Activated CD8-positive, alpha-beta memory T cell treated with anti-CD3 and anti-CD28 coated beads, Interleukin-2, amount 50 U/mL, for 48 hours (primary cell): ENCODE results near the gene JPH3.

ENCODE experiments used
- DNase-seq: peaks from one replicate; pipeline ENCODE4 v3.0.0-alpha.2; 2020

The JPH3 gene

DNA sequence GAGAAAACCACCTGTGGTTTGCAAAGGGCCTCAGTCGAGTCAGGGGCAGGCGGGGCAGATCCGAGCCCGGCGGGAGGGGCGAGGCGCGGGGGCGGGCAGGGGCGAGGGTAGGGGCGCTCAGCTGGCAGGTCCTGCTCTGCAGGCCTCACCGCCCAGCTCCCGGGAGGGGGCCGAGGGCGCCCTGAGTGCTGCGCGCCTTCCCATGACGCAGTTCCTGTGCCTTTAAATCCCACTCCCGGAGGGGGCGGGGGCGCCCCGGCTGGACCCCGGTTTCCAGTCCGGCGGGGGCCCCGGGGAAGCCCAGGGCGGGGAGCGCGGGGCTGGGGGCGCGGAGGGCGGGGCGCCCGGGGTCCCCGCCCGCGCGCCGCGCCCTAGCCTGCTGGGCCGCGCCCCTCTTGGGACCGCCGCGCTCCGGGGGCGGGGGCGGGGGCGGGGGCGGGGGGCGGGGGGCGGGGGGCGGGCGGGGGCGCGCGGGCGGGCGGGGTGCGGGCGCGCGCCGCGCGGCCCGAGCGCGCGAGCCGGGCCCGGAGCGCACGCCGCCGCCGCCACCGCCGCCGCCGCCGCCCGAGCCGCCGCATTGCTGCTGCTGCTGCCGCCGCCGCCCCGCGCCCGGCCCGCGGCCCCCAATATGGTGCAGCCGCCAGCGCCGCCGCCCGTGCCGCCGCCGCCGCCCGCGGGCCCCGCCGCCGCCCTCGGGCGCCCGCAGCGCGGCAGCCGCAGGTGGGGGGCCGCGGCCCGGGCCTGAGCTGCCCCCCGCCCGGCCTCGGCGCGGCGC, at the start of gene JPH3:
TSS of gene JPH3 (plus strand) at position 508 of the 775 bp plus-strand sequence. CDS start 639 bp downstream, outside the sequence.
- no peak for DNase-seq

DNA sequence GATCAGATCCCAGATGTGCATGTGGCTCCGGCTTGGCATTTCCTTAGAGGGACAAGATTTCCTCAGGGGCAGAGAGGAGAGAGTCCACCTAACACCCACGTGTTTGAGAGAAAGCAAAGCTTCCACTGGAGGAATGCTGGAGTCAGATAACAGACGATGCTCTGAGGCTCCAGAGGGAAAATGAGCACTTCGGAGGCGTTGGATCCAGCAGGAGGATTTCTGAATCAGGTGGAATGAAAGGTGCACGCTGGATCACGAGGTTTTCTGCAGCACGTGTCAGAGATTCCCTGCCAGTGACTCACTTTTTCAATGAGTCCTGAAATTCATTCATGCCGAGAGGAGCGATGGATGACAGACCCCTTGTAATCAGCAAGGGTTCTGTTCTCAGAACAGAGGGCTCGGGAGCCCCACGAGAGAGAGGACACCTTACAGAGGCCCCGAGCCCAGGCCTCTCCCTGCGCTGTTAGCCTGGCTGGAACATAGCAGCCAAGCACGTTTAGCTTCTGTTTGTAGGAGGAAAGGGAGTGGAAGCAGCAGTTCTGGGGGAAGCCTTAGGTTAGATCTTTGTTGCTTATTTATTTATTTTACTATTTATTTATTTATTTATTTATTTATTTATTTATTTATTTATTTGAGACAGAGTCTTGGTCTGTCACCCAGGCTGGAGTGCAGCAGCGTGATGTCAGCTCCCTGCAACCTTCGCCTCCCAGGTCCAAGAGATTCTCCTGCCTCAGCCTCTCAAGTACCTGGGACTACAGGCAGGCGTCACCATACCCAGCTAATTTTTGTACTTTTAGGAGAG, 49.3 kb upstream of the JPH3 start:
- no peak for DNase-seq

DNA sequence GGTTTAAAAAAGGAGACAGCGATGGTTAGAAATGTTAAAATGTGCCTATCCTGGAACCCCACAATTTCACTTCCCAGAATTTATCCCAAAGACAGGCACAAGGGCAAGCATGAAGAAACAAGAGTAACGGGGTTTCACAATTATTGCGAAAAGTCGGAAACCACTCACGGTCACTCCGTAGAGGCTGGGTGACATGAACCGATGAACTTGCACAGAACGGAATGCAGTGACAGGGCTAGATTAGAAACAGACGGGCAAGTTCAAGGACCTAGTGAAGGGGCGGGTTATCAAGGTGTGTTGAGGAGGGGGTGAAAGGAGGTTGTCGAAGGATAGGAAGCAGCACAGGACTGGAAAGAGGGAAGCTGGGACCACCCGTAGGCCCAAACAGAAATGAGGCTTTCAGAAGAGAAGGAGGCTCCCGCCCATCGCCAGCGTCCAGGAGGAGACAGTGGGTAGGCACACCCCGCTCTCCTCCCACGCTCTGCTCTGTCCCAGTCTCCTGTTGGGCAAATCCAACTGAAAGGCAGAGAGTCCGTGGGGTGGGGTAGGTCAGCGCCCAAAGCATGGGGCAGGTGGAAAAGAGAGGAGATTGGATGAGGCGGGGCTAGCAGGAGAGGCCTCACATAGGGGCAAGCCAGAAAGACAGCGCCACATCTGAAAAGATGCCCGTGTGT, 47.4 kb upstream of the JPH3 start:
- no peak for DNase-seq

DNA sequence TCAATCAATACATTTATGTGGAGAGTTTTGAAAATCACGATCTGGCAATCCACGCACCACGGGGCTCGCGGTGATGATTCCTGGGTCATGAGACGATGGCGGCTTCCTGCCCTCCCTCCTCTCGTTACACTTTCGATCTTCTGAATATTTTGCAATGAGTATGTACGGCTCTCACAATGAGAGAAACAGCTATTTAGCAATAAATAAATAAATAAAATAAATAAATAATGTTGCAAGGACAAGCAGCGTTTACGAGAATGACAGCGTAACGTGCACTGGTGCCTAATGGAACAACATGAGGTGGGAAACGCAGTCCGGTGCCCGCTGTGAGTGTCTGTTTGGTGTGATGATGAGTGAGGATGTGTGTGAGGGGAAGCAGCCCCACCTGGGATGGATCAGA, 46.7 kb upstream of the JPH3 start:
- no peak for DNase-seq

DNA sequence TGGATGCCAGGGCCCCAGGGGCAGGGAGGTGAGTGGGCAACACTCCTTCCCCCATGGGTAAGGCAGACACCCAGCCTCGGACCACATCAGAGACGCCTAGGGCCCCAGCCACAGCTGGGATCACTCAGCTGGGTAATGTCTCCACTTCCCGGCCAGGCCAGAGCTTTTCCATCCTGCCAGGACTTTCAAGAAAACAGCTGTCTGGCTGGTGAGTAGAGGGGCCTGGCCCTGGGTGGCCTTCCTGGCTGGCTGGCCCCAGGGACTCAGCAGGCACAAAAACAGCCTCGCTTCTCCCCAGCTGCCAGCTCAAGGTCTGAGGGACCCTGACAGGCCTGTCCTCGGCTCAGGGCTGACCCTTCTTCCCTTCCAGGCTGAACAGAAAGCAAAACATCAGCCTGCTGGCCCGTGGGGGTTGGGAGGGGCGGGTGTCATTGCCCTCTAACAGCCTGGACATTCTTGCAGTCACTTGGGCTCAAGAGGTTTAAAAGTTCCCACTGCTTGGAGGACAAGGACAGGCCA, 45.3 kb upstream of the JPH3 start:
- no peak for DNase-seq

DNA sequence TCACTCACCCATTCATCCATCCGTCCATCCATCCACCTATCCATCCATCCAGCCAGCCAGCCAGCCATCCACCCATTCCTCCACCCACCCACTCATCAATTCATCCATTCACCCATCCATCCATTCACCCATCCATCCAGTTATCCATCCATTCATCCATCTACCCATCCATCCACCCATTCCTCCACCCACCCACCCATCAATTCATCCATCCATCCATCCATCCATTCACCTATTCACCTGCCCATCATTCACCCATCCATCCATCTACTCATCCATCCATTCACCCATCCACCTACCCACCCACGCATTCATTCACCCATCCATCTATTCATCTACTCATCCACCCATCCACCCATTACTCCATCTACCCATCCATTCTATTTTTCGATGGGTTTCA, 43.6 kb upstream of the JPH3 start:
- DNase-seq: no peak

DNA sequence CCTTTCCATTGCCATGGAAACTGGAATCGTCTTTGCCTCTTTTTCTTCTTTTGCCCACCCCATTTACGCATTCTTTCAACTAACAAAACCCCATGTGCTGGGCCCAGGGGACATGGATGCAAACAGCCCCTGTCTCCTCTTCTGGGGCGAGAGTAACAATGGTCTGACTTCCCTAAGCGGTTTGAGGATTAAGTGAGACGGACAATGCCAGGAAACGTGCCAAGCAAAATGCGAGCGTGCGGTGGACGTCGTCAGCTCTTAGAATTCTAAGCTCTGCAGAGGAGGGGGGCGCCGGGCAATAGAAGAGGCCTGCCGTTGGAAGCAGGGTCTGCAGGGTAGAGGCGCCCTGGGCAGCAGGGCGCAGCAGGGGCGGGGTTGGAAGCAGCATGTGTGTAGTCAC, 42.4 kb upstream of the JPH3 start:
- DNase-seq: no peak

DNA sequence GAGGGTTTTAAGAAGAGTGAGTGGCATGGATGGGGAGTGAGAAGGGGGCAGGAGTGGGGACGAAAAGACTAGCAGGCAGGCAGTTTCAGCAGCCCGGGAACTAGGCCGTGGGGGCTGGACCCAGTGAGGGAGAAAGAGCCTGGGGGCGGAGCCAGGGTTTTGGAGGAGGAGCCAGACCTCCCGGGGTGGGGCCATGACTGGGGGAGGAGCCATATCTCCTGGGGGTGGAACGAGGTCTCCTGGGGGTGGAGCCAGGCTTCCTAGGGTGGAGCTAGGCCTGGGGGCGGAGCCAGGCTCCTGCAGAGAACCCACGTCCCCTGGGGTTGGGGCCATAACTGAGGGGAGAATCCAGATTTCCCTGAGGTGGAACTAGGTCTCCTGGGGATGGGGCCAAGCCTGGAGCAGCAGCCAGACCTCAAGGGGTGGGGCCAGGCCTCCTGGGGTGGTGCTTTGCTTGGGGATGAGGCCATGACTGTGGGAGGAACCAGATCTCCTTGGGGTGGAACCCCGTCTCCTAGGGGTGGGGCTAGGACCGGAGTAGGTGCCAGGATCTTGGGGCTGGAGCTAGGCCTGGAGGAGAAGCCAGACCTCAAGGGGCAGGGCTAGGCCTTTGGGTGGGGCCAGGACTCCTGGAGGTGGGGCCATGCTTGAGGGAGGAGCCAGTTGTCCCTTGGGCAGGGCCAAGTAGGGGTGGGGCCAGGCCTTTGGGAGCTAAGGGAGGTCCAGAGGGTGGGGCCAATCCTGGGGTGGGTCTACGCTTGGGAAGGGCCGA, 41.7 kb upstream of the JPH3 start:
- DNase-seq: peak; percentile 71

DNA sequence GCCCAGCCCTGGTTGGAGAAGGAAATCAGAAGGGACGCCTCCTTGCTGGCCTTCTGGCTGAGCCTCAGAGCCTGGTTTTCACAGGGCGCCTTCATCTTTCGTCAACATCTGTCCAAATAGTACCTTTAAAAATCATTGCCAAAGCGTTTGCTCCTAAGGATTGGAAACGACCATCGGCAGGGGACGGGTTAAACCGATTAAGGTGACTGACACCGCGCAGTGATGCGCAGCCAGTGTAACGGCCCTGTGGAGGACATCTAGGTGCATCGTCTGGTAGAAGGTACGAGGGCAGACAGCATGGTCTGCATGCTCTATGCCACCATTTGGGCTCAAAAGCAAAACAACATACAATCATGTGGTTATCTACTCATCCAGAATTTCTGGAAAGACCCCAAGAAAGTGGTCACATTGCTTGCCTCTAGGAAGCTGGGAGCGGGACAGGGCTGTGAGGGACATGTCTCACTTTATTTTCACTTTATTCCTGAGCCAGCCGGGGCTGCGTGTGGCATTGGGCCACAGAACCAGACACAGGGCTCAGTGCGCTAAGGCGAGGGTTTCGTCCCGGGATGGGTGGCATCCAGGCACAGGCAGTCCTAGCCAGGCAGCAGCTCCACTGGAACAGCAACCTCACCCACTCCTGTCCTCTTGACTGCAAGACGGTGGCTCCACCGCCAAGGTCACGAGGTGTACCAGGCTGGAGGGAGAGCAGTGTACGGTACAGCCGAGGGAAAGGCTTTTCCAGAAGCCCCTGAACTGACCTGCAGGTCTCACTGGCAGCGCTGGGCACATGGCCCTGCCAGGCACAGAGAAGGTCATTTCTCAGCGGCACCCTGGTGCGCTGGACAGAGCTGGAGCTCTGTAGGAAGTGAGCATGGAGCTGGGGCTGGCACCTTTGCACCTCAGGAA, 40.9 kb upstream of the JPH3 start:
- DNase-seq: no peak

DNA sequence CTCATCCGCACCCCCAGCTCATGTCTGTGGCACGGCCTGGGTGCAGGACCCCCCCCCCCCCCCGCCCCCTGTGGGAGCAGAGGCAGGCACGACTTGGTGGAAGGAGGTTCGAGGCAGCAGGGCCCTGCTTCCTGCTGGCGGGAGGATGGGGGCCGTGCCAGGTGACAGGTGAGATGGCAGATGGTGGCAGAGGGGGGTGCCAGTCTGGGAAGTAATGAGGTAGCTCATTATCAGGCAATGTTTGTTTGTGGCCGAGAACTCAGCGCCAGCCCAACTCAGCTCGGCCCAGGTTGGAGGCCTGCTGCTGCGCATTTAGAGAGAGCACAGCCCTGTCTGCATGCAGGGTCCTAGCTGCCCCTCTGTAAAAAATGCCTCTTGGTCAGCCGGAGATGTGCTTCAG, 40.1 kb upstream of the JPH3 start:
- DNase-seq: no peak

DNA sequence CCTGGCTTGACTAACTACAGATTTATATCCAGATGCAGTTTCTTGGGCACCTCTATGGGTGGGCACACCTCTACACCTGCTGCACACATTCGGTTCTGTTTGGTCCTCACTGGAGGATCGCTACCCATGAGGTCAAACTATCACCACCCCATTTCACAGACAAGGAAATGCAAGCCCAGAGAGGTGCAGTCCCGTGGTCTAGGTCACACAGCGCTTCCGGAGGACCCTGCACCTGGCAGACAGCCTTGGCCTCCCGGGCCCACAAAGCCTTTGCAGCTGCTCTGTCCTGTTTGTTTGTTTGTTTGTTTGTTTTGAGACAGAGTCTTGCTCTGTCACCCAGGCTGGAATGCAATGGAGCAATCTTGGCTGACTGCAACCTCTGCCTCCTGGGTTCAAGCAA, 39.3 kb upstream of the JPH3 start:
- DNase-seq: no peak

DNA sequence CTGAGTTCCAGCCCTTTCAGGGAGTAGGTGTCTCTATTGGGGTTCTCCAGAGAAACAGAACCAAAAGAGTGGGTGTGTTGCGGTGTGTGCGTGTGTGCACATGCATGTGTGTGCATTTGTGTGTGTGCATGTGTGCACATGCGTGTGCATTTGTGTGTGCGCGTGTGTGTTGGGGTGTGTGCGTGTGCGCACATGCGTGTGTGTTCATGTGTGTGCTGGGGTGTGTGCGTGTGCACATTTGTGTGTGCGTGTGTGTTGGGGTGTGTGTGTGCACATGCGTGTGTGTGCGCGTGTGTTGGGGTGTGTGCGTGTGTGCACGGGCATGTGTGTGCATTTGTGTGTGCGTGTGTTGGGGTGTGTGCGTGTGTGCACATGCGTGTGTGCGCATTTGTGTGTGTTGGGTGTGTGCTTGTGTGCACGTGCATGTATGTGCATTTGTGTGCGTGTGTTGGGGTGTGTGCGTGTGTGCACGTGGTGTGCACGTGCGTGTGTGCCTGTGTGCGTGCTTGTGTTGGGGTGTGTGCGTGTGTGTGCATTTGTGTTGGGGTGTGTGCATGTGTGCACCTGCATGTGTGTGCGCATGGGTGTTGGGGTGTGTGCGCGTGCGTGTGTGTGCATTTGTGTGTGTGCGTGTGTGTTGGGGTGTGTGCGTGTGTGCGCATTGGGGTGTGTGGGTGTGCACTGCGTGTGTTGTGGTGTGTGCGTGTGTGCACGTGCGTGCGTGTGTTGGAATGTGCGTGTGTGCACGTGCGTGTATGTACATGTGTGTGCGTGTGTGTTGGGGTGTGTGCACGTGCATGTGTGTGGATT, 38.4 kb upstream of the JPH3 start:
- DNase-seq: no peak

DNA sequence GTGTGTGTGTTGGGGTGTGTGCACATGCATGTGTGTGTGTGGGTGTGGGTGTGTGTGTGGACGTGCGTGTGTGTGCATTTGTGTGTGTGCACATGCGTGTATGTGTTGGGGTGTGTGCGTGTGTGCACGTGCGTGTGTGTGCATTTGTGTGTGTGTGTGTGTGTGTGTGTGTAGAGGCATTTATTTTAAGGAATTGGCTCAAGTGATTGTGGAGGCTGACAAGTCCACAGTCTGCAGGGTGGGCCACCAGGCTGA, 37.9 kb upstream of the JPH3 start:
- DNase-seq: no peak

DNA sequence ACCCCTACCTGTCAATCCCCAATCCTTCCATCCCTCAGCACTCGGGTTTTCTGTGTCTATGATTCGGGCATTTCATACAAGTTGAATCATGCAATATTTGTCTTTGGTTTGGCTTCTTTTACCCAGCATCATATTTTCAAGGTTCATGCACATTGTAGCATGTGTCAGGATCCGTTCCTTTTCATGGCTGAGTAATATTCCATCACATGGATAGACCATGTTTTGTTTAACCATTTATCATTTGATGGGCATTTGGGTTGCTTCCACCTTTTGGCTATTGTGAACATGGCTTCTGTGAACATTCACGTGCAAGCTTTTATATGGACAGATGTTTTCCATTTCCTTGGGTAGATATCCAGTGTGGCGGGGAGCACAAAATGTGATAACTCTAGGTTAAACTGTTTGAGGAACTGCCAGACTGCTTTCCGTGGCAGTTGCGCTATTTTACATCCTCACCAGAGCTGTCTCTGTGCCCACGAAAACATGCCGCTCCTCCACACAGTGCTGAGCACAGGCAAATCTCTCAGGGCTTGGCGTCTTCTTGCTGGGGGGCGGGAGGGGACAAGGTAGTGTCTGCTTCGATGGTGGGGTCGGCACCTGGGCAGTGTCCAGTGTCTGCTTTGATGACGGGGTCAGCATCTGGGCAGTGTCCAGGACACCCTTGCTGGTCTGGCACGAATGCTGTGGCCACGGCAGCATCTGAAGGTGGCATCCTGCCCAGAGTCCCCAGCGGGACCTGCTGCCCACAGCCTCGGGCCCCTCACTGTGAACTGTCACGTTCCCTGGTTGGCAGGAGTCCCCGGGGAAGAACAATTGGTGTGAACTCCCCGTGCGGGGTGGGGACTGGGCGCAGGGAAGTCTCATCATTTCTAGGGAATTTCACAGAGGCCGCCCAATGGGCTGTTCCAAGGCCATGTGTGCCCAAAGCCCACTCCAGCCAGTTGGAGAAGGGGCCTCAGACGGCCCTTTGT, 32.4 kb upstream of the JPH3 start:
- no peak for DNase-seq

DNA sequence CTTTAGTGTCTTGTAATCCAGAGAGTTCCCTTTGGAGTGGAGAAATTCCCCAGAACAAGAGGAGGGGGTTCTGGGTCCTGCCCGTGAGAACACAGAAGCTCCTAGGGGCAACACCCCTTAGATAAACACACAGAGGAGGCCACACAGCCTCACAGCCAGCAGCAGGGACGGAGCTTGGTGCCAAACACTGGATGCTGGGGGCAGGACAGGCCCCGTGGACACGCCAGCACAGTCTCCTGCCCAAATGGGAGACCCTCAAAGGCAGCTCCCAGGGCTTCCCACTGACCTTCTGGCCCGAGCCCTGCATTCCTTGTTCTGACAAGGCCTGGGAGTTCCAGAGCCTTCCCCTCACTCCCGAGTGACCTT, 31.8 kb upstream of the JPH3 start:
- no peak for DNase-seq

DNA sequence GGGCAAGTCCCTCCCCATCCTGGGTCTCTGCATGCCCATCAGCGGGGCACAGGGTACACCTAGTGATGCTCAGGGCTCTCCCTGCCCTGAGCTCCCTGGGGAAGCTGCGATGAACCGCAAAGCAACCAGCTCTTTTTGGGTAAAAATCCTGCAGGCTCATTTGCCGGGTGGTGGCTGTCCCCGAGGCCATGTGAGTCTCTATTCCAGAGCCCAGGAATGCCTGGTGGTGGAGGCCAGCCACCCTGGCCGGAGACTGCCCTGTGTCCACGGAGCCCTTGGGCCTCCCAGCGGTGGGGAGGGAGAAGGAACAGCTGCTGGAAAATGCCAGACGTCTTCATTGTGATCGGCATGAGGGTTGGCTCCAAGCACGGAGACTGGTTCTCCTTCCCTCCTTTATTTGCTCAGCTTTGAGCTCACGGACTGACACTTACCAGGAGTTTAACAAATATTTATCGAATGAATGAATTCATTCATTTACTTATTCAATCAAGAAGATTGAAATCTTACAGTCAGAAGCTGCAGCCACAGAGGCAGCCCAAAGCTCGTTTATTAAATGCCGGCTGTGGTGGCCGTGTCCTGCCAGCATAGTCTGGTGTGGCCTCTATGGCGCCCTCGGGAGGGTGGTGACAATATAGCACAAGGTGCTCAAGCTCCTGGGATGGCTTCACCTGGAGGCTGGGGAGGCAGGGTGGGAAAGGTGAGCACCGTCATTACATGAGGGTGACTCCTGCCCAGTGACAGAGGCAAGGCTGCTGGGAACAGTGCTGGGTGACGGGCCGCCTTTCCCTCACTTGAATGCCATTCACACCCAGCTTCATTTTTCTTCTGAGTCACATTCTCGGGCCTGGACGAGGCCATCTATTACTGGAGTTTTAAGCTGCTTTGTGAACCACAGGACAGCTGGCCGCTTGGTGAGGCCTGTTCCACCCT, 31.1 kb upstream of the JPH3 start:
- no peak for DNase-seq

DNA sequence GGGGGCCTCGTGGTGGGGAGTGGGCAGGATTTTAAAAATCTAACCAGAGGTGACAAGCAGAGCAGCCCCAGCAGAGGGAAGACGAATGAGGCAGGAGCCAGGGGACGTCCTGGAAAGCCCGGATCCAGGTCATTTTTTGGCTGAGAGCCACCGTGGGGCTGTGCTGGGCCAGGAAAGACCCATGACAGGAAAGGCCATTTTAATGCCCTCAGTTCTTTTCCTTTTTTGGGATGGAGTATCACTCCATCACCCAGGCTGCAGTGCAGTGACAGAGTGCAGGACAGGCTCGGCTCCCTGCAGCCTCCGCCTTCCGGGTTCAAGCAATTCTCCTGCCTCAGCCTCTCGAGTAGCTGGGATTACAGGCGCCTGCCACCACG, 30.5 kb upstream of the JPH3 start:
- no peak for DNase-seq

DNA sequence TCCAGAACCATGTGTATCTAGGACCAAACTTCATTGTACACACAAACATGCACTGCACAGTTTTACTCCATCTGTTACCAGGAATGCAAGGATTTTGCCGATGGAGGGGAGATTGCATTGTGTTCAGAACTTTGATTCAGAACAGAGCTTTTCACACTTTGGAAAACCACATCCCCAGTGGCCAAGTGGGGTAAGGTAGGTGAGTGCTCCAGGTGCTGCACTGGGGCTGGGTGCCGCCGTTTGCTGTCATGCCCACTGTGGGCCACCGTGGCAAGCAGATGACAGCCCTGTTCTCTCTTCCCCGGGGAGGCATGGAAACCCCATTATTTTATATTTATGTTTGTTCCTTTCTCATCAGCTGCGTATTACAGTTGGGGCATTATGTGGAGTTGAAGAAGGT, 29.3 kb upstream of the JPH3 start:
- DNase-seq: no peak
